Suprapubic skin (tissue), 3 donors: ENCODE results near the gene AMOTL2.

Experiments used
- CTCF ChIP-seq, 2 donors: fragments of 200-600 bp in 1 of 2; fragments of 450-650 bp in 1 of 2; sonication (generic) in 1 of 2; IDR thresholded peaks; one replicate each; pipeline ENCODE4 v1.5.1; 2016 to 2019; ENCODE audit warnings: antibody characterized with exemption in 2 of 2, mild to moderate bottlenecking in 1 of 2, moderate library complexity in 1 of 2
- POLR2A ChIP-seq, 2 donors: fragments of 450-650 bp; IDR thresholded peaks; one replicate each; pipeline ENCODE4 v1.6.1; 2017; ENCODE audit warnings: antibody characterized with exemption in 2 of 2, mild to moderate bottlenecking in 2 of 2, moderate library complexity in 2 of 2

- no peak for TF ChIP-seq CTCF (IDR thresholded peaks at IDR 0.05)
- no peak for TF ChIP-seq POLR2A (IDR thresholded peaks at IDR 0.05)
These were observed 58.8 kb downstream of the AMOTL2 start for GRCh38 chr3:134315286-134316106.
